ENCODE results near the gene FGFR3.

FGFR3 gene

GRCh38 chr4:1802720-1803522 is 9.8 kb downstream of the FGFR3 start:
- DNase-seq (ENCODE audit: low read depth), result no peak

GRCh38 chr4:1803523-1804423 is 10.7 kb downstream of the FGFR3 start:
- no peak for DNase-seq (ENCODE audit: low read depth)

- no peak for DNase-seq (ENCODE audit: low read depth)
These were observed 11.8 kb downstream of the FGFR3 start for GRCh38 chr4:1804638-1805492.

GRCh38 chr4:1805493-1806222 is 12.6 kb downstream of the FGFR3 start:
- DNase-seq (ENCODE audit: low read depth), result no peak

- DNase-seq (ENCODE audit: low read depth), result no peak
These were observed 13.1 kb downstream of the FGFR3 start for GRCh38 chr4:1806223-1806564.

- no peak for DNase-seq (ENCODE audit: low read depth)
These were observed 13.7 kb downstream of the FGFR3 start for GRCh38 chr4:1806596-1807331.

GRCh38 chr4:1807332-1807777 is 14.3 kb downstream of the FGFR3 start:
- DNase-seq (ENCODE audit: low read depth), result no peak

GRCh38 chr4:1808396-1808795 is 15.3 kb downstream of the FGFR3 start:
- DNase-seq (ENCODE audit: low read depth), result no peak

GRCh38 chr4:1808851-1809753 is 16.0 kb downstream of the FGFR3 start:
- no peak for DNase-seq (ENCODE audit: low read depth)

- DNase-seq (ENCODE audit: low read depth), result peak; percentile 74
These were observed 16.8 kb downstream of the FGFR3 start for GRCh38 chr4:1809754-1810502.

GRCh38 chr4:1810765-1811164 is 17.7 kb downstream of the FGFR3 start:
- no peak for DNase-seq (ENCODE audit: low read depth)

GRCh38 chr4:1812720-1813119 is 19.6 kb downstream of the FGFR3 start:
- DNase-seq (ENCODE audit: low read depth), result no peak

GRCh38 chr4:1813231-1813630 is 20.1 kb downstream of the FGFR3 start:
- no peak for DNase-seq (ENCODE audit: low read depth)

GRCh38 chr4:1813915-1814314 is 20.8 kb downstream of the FGFR3 start:
- no peak for DNase-seq (ENCODE audit: low read depth)

GRCh38 chr4:1814453-1814852 is 21.4 kb downstream of the FGFR3 start:
- DNase-seq (ENCODE audit: low read depth), result no peak

- DNase-seq (ENCODE audit: low read depth), result no peak
These were observed 22.3 kb downstream of the FGFR3 start for GRCh38 chr4:1815096-1815996.

GRCh38 chr4:1815997-1816860 is 23.1 kb downstream of the FGFR3 start:
- no peak for DNase-seq (ENCODE audit: low read depth)
